Stimulated activated CD4-positive, alpha-beta T cell treated with anti-CD3 and anti-CD28 coated beads, Interleukin-4, amount 100 ng/mL, for 24 hours (primary cell): ENCODE measurements around the gene AMPH.

Source experiments
- DNase-seq: peaks from one replicate; pipeline ENCODE4 v3.0.0-alpha.2; 2020

AMPH gene

GRCh38 chr7:38539477-38540081 is 91.6 kb downstream of the AMPH start:
- no peak for DNase-seq

- no peak for DNase-seq
Observed at GRCh38 chr7:38535073-38535472, 96.1 kb downstream of the AMPH start.

GRCh38 chr7:38525857-38526256 is 105.3 kb downstream of the AMPH start:
- no peak for DNase-seq

GRCh38 chr7:38524786-38525185 is 106.4 kb downstream of the AMPH start:
- no peak for DNase-seq

GRCh38 chr7:38520741-38521140 is 110.4 kb downstream of the AMPH start:
- no peak for DNase-seq

GRCh38 chr7:38518541-38518940 is 112.6 kb downstream of the AMPH start:
- no peak for DNase-seq

GRCh38 chr7:38512704-38513103 is 118.5 kb downstream of the AMPH start:
- no peak for DNase-seq

GRCh38 chr7:38512291-38512690 is 118.9 kb downstream of the AMPH start:
- no peak for DNase-seq

- no peak for DNase-seq
Observed at GRCh38 chr7:38507384-38507783, 123.8 kb downstream of the AMPH start.

- no peak for DNase-seq
Observed at GRCh38 chr7:38506756-38507155, 124.4 kb downstream of the AMPH start.

- DNase-seq: no peak
Observed at GRCh38 chr7:38506004-38506403, 125.2 kb downstream of the AMPH start.

GRCh38 chr7:38504684-38505083 is 126.5 kb downstream of the AMPH start:
- DNase-seq: no peak

- no peak for DNase-seq
Observed at GRCh38 chr7:38502848-38503247, 128.3 kb downstream of the AMPH start.

- no peak for DNase-seq
Observed at GRCh38 chr7:38502289-38502688, 128.9 kb downstream of the AMPH start.

- no peak for DNase-seq
Observed at GRCh38 chr7:38492010-38492409, 139.2 kb downstream of the AMPH start.

- no peak for DNase-seq
Observed at GRCh38 chr7:38482521-38482920, 148.7 kb downstream of the AMPH start.

GRCh38 chr7:38481401-38481800 is 149.8 kb downstream of the AMPH start:
- no peak for DNase-seq

GRCh38 chr7:38478404-38478803 is 152.8 kb downstream of the AMPH start:
- DNase-seq: no peak

- DNase-seq: no peak
Observed at GRCh38 chr7:38477333-38477732, 153.8 kb downstream of the AMPH start.

GRCh38 chr7:38476764-38477163 is 154.4 kb downstream of the AMPH start:
- DNase-seq: no peak

- no peak for DNase-seq
Observed at GRCh38 chr7:38465956-38466355, 165.2 kb downstream of the AMPH start.

GRCh38 chr7:38463277-38464225 is 167.6 kb downstream of the AMPH start:
- peak; percentile 87 for DNase-seq

GRCh38 chr7:38462819-38463218 is 168.4 kb downstream of the AMPH start:
- no peak for DNase-seq

GRCh38 chr7:38461887-38462286 is 169.3 kb downstream of the AMPH start:
- DNase-seq: no peak
